GM10266 (cell line): ENCODE results near the gene KRT8.

Source experiments
- DNase-seq: peaks from one replicate; pipeline ENCODE4 v3.0.0; 2012; ENCODE audit errors: extremely low spot score
- TF ChIP-seq, protein P1 (sequence below): IDR thresholded peaks from 2 replicates; pipeline ENCODE4 v1.5.1; 2012; ENCODE audit warnings: mild to moderate bottlenecking, low read depth; ENCODE audit not compliant: control insufficient read depth, insufficient read depth; ENCODE audit errors: missing control alignments

Gene KRT8

DNA sequence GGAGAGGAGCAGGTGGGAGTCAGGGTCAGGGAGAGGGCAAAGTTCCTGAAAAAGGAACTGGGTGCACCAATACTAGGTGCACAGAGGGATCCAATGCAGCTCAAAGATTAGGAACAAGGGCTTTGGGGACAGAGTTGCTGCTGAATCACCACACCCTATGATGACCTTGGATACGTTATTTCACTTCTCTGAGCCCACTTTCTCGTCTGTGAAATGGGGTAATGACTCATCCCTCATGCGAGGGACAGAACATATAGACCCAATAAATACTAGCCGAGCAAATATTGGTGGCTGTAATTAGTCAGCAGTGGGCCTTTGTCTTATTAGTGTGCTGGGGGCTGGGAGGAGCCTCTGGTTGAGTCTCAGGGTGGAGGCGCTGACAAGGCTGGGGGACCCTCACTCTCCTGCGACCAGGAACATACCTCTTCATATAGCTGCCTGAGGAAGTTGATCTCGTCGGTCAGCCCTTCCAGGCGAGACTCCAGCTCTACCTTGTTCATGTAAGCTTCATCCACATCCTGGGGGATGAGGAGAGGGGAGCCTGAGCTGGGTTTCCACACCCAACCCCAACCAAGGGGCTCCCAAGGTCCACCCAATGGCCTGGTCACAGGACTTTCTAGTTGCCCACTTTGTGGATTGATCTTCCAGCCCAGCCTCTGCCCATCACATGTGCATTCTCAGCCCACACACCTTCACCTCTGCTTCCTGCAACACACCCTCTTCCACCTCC lies 4.5 kb downstream of the KRT8 start:
- TF ChIP-seq, protein P1, sequence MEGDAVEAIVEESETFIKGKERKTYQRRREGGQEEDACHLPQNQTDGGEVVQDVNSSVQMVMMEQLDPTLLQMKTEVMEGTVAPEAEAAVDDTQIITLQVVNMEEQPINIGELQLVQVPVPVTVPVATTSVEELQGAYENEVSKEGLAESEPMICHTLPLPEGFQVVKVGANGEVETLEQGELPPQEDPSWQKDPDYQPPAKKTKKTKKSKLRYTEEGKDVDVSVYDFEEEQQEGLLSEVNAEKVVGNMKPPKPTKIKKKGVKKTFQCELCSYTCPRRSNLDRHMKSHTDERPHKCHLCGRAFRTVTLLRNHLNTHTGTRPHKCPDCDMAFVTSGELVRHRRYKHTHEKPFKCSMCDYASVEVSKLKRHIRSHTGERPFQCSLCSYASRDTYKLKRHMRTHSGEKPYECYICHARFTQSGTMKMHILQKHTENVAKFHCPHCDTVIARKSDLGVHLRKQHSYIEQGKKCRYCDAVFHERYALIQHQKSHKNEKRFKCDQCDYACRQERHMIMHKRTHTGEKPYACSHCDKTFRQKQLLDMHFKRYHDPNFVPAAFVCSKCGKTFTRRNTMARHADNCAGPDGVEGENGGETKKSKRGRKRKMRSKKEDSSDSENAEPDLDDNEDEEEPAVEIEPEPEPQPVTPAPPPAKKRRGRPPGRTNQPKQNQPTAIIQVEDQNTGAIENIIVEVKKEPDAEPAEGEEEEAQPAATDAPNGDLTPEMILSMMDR, result no peak
- no peak for DNase-seq

DNA sequence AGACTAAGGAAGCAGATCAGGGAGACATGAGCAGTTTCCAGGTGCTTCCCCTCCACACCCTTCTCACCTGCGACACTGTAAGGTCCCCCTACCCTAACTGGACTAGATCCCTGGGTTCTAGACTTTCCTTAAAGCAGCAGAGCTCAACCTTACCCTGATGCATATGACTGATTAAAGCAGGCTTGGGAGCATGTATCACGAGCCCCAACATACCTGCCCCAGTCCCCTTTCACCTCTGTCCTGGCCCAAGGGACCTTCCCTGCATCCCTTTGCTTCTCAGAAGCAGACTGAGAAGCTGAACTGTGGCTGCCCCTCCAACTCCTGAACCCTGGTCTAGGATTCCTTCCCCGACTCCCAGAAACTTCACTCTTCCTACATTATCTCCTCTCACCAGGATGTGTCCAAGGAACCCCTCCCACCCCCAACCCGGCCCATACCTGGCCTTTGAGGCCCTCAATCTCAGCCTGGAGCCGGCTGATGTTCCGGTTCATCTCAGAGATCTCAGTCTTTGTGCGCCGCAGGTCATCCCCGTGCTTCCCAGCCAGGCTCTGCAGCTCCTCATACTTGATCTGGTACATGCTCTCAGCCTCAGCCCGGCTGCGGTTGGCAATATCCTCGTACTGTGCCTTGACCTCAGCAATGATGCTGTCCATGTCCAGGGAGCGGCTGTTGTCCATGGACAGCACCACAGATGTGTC lies 5.4 kb downstream of the KRT8 start:
- DNase-seq, result no peak
- TF ChIP-seq, protein P1, result no peak

DNA sequence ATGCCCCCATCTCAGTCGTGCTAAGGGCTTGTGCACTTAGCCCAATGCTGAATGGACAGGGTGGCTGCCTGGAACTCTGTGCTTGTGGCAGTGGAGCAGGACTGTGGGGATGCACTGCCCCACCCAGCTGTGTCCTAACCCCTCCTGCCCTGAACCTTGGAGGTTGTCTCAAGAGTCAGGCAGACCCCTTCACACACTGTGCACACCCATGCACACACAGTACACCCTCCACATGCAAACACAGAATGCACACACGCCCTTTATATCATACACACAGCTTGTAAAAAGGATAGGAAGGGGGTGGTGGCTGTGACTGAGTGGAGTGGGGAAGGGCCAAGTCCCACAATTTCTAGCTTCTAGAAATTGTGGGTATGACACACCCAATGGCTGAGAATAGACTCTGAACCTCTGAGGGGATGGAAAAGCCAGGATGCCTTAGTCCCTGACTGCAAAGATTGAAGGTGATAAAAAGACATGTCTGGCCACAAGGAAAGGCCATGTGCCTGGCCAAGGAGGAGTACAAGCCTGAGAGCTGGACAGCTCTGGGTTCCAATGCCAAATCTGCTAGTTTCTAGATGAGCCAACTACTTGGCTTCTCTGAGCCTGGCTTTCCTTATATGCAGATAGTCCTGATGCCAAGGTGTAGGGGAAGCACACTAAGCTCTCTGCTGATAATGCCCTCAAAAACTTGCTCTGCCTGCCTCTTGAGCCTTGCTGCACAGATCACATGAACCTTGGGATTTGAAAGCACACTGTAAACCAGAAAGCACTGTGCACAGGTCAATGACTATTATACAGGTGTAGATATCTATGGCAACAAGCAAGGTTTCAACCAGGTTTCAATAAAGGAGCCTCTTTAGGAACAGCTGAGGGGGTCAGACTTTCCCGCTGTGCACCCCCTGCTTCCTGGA lies 8.4 kb downstream of the KRT8 start:
- DNase-seq, result no peak
- TF ChIP-seq, protein P1, result no peak

DNA sequence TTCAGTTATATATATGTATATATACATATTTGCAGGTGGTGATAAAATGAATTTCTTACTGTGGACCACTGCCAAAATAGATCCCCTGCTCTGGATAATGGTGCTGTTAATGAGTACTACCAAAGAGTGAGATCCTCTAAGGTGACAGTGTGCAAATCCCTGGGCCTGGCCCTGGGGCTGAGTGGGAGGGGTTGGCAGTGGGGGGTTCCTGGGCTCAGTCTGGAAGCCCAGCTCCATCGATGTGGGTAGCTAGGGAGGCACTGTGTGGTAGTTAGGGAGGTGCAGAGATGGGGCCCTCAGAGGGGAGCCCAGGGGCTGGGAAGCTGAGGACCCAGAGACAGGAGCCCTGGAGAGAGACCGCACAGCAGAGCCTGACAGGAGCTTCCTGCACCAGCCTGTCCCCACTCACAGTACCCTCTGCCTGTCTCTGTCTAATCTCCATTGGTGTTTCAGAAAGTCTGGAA lies 9.1 kb downstream of the KRT8 start:
- TF ChIP-seq, protein P1, result no peak

DNA sequence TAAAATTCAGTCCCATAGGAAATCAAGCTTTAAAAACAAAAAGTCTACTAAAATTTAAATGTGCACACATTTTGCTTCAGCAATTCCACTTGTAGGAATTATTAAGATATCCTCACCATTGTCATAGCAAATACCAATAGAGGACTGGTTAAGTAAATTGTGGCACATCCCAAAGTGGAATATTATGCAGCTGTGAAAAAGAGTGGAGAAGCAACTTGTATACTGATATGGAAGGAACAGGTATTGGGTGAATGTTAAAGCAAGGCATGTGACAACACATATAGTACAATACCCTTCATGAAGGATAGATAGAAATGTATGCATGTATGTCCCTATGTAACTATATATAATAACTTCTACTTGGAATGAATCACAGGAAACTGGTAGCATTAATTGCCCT lies 11.9 kb downstream of the KRT8 start:
- DNase-seq, result no peak
- TF ChIP-seq, protein P1, result no peak

More for the DNA sequence above, 9.1 kb downstream of the KRT8 start:
- no peak for DNase-seq

DNA sequence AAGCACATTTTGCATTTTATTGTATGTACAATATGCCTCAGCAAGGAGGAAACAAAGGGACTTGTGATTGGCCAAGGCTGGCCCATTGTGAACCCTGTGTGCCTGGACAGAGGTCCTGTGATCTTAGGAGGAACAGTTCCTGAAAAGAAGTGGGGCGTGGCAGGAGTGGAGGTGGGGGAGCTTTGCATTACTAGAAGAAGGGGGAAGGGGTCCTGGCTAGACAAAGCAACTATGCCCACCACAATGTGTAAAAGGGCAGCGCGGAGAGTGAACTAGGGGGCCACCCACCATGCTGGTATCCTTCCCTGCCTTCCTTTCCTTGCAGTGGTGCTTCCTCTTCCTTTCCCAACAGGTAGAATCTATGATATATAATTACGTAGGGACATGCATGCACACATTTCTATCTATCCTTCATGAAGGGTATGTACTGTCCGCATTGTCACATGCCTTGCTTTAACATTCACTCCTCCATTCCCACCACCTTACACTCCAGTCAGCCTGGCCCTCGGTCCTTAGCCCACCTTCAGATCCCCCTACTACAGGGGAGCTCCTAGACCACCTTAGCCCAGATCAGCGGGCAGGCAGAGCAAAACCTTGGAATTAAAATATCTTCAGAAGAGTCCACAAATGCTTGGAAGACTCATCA lies 12.5 kb downstream of the KRT8 start:
- no peak for DNase-seq
- TF ChIP-seq, protein P1, result no peak
